H9 (cell line): ENCODE results near the gene BRAF. TPM values are rescaled to one million over a fixed set of nuclear protein-coding genes. Genes with fewer than 3 reads are reported as not detected.

Experiments used
- DNase-seq: peaks from one replicate; pipeline ENCODE4 v3.0.0-alpha.2; 2017
- H2AFZ ChIP-seq: one replicate; pipeline ENCODE4 v1.6.1; 2013; ENCODE audit warnings: mild to moderate bottlenecking, low read length, control low read depth, moderate library complexity
- H2AK5ac ChIP-seq: 2 replicates; pipeline ENCODE4 v1.6.1; 2013; ENCODE audit warnings: low read length, control low read depth, mixed read lengths; ENCODE audit not compliant: insufficient read length
- H2BK120ac ChIP-seq: one replicate; pipeline ENCODE4 v1.6.1; 2013; ENCODE audit warnings: low read depth, mild to moderate bottlenecking, low read length, control low read depth, inconsistent platforms; ENCODE audit not compliant: poor library complexity, severe bottlenecking
- H2BK12ac ChIP-seq: 2 replicates; pipeline ENCODE4 v1.6.1; 2013; ENCODE audit warnings: low read length, control low read depth, mixed read lengths, low read depth; ENCODE audit not compliant: insufficient read length
- H2BK15ac ChIP-seq: 2 replicates; pipeline ENCODE4 v1.6.1; 2013; ENCODE audit warnings: low read depth, low read length, control low read depth
- H2BK20ac ChIP-seq: one replicate; pipeline ENCODE4 v1.6.1; 2013; ENCODE audit warnings: low read depth, mild to moderate bottlenecking, low read length, control low read depth, inconsistent platforms; ENCODE audit not compliant: poor library complexity, severe bottlenecking
- H2BK5ac ChIP-seq: 2 replicates; pipeline ENCODE4 v1.6.1; 2013; ENCODE audit warnings: low read length, control low read depth, mixed read lengths; ENCODE audit not compliant: insufficient read length
- H3K14ac ChIP-seq: 2 replicates; pipeline ENCODE4 v1.6.1; 2013; ENCODE audit warnings: low read length, control low read depth; ENCODE audit not compliant: insufficient read depth
- H3K18ac ChIP-seq: 2 replicates; pipeline ENCODE4 v1.6.1; 2013; ENCODE audit warnings: low read depth, mild to moderate bottlenecking, mixed read lengths, low read length, control low read depth; ENCODE audit not compliant: insufficient read length
- H3K23ac ChIP-seq: 2 replicates; pipeline ENCODE4 v1.6.1; 2013; ENCODE audit warnings: low read length, control low read depth, mixed read lengths, low read depth; ENCODE audit not compliant: insufficient read length
- H3K23me2 ChIP-seq: 2 replicates; pipeline ENCODE4 v1.6.1; 2013; ENCODE audit warnings: low read depth, mild to moderate bottlenecking, mixed read lengths, low read length, control low read depth; ENCODE audit not compliant: insufficient read length, poor library complexity, severe bottlenecking
- H3K27ac ChIP-seq: 2 replicates; pipeline ENCODE4 v1.5.1; 2013; ENCODE audit warnings: low read length, control low read depth, mixed read lengths, low read depth; ENCODE audit not compliant: insufficient read length
- H3K27me3 ChIP-seq: 2 replicates; pipeline ENCODE4 v1.6.1; 2013; ENCODE audit warnings: low read length, control low read depth, inconsistent platforms; ENCODE audit not compliant: insufficient read depth
- H3K4ac ChIP-seq: 2 replicates; pipeline ENCODE4 v1.6.1; 2013; ENCODE audit warnings: low read depth, mild to moderate bottlenecking, control low read depth, inconsistent platforms, low read length, moderate library complexity
- H3K4me1 ChIP-seq: 2 replicates; pipeline ENCODE4 v1.6.1; 2013; ENCODE audit warnings: low read length, control low read depth, inconsistent platforms; ENCODE audit not compliant: insufficient read depth
- H3K4me2 ChIP-seq: 2 replicates; pipeline ENCODE4 v1.6.1; 2013; ENCODE audit warnings: low read length, control low read depth, mixed read lengths; ENCODE audit not compliant: insufficient read length, insufficient read depth
- H3K56ac ChIP-seq: 2 replicates; pipeline ENCODE4 v1.6.1; 2013; ENCODE audit warnings: low read depth, mild to moderate bottlenecking, mixed read lengths, low read length, control low read depth; ENCODE audit not compliant: insufficient read length
- H3K79me1 ChIP-seq: 2 replicates; pipeline ENCODE4 v1.6.1; 2013; ENCODE audit warnings: low read depth, mild to moderate bottlenecking, moderate library complexity, low read length, control low read depth, inconsistent platforms; ENCODE audit not compliant: insufficient read depth, poor library complexity, severe bottlenecking
- H3K79me2 ChIP-seq: 2 replicates; pipeline ENCODE4 v1.6.1; 2013; ENCODE audit warnings: low read length, control low read depth, inconsistent platforms; ENCODE audit not compliant: insufficient read depth
- H3K9ac ChIP-seq: 2 replicates; pipeline ENCODE4 v1.6.1; 2013; ENCODE audit warnings: low read length, control low read depth, mixed read lengths; ENCODE audit not compliant: insufficient read length; ENCODE audit errors: extremely low read depth
- H3K9me3 ChIP-seq: one replicate; pipeline ENCODE4 v1.6.1; 2013; ENCODE audit warnings: low read depth, low read length, inconsistent platforms; ENCODE audit not compliant: control insufficient read depth
- H3T11ph ChIP-seq: one replicate; pipeline ENCODE4 v1.6.1; 2013; ENCODE audit warnings: mild to moderate bottlenecking, low read length, control low read depth, inconsistent platforms
- H4K20me1 ChIP-seq: one replicate; pipeline ENCODE4 v1.6.1; 2013; ENCODE audit not compliant: control insufficient read depth, insufficient read length, insufficient read depth
- H4K5ac ChIP-seq: 2 replicates; pipeline ENCODE4 v1.6.1; 2013; ENCODE audit warnings: low read depth, mild to moderate bottlenecking, mixed read lengths, low read length, control low read depth; ENCODE audit not compliant: insufficient read length
- H4K8ac ChIP-seq: replicated peaks from 2 replicates; pipeline ENCODE4 v1.6.1; 2013; ENCODE audit warnings: low read length, control low read depth, mixed read lengths, low read depth; ENCODE audit not compliant: insufficient read length
- H4K91ac ChIP-seq: 2 replicates; pipeline ENCODE4 v1.6.1; 2013; ENCODE audit warnings: low read depth, mild to moderate bottlenecking, moderate library complexity, mixed read lengths, low read length, control low read depth; ENCODE audit not compliant: insufficient read length
- H3K27ac Mint-ChIP-seq, 3 experiments: 2 replicates in 2 of 3; 3 replicates in 1 of 3; pipeline ENCODE4 v1.8.0; 2020 to 2021; ENCODE audit warnings: mixed read lengths in 3 of 3, mild to moderate bottlenecking in 1 of 3, moderate library complexity in 1 of 3
- H3K27me3 Mint-ChIP-seq: 2 replicates; pipeline ENCODE4 v1.8.0; 2021; ENCODE audit warnings: low read depth, mild to moderate bottlenecking, moderate library complexity, mixed read lengths
- H3K36me3 Mint-ChIP-seq, 3 experiments: 2 replicates in 2 of 3; 3 replicates in 1 of 3; pipeline ENCODE4 v1.8.0; 2020 to 2021; ENCODE audit warnings: low read depth in 3 of 3, mixed read lengths in 3 of 3; ENCODE audit not compliant: insufficient read depth in 1 of 3
- H3K4me1 Mint-ChIP-seq, 2 experiments: 2 replicates each; pipeline ENCODE4 v1.8.0; 2020; ENCODE audit warnings: mixed read lengths in 2 of 2
- H3K4me3 Mint-ChIP-seq, 2 experiments: 2 replicates in 1 of 2; 3 replicates in 1 of 2; pipeline ENCODE4 v1.8.0; 2020 to 2021; ENCODE audit warnings: mild to moderate bottlenecking in 2 of 2, mixed read lengths in 2 of 2, moderate library complexity in 1 of 2
- H3K9me3 Mint-ChIP-seq, 2 experiments: 2 replicates in 1 of 2; 3 replicates in 1 of 2; pipeline ENCODE4 v1.8.0; 2020; ENCODE audit warnings: mild to moderate bottlenecking in 2 of 2, mixed read lengths in 2 of 2, moderate library complexity in 1 of 2
- CTCF ChIP-seq: fragments of 200-600 bp; sonication (generic); conservative IDR thresholded peaks from 3 replicates; pipeline ENCODE4 v1.8.0; 2021; ENCODE audit warnings: antibody characterized with exemption, mild to moderate bottlenecking
- WGBS: extraction: QIAGEN DNeasy Blood & Tissue Kit; methylation state at CpG from one replicate; pipeline ENCODE4 v1.1.7; 2013; ENCODE audit warnings: missing lambda C conversion rate, low lambda C conversion rate, mixed read lengths; ENCODE audit not compliant: insufficient read length; ENCODE audit errors: extremely low coverage; 5-methylcytosine and 5-hydroxymethylcytosine counted together
- total RNA-seq: library from RNA; stranded (reverse); gene quantifications from 2 replicates; pipeline ENCODE4 v1.2.1, GENCODE V29; 2021

The BRAF gene
- total RNA-seq, 1 experiment from 2014 or later = 32.9 TPM

GRCh38 chr7:140673063-140673773, 251.5 kb downstream of the BRAF start:
- Histone ChIP-seq H3K27me3 (no peaks in the 10 kb centered on the region; the same call in 1 of the 2 replicates), H4K91ac (no peak overlapping the region), H4K5ac (no peak overlapping the region), H3K9ac (no peak overlapping the region), H3K27ac (no peak overlapping the region), H2AK5ac (no peak overlapping the region), H3T11ph (no peak overlapping the region), H3K79me1 (no peaks in the 10 kb centered on the region), H3K4me2 (peak overlapping the region; percentile 55), H2BK12ac (no peak overlapping the region), H3K4me1 (no peaks in the 10 kb centered on the region; the same call in 1 of the 2 replicates), H2BK120ac (no peak overlapping the region), H4K20me1 (no peaks in the 10 kb centered on the region), H3K23me2 (peaks cover 6% of the 10 kb centered on the region), H2BK5ac (no peak overlapping the region), H4K8ac (no peak overlapping the region), H3K56ac (no peak overlapping the region), H3K79me2 (no peaks in the 10 kb centered on the region), H2BK15ac (no peak overlapping the region), H2BK20ac (no peak overlapping the region), H3K4ac (no peak overlapping the region), H3K18ac (no peak overlapping the region), H3K9me3 (no peaks in the 10 kb centered on the region), H2AFZ (no peak overlapping the region), H3K23ac (no peak overlapping the region), H3K14ac (0 out of 2 replicates have a peak overlapping the region, but pooled peaks have one; percentile 0)
- Mint-ChIP-seq H3K27me3 (peaks cover 3% of the 10 kb centered on the region; the same call in 1 of the 2 replicates), H3K27ac (no peak overlapping the region), H3K36me3 (peaks cover 0 to 3% (median 0%) of the 10 kb centered on the region in 3 experiments; a peak in 2 of 7 replicates), H3K4me3 (peak overlapping the region; percentile 72 to 85), H3K9me3 (no peaks in the 10 kb centered on the region), H3K4me1 (peaks cover 15 to 18% of the 10 kb centered on the region in 2 experiments)
- no CpG with 5 or more reads among the region's 72 CpGs for whole genome bisulfite sequencing
- no peak for TF ChIP-seq CTCF
- peak; percentile 78 for DNase-seq
